SU-DHL-6 (cell line): ENCODE results near the gene HS6ST3.

Source experiments
- H2AFZ ChIP-seq: fragments of 200-600 bp; sonication (generic); 2 replicates; pipeline ENCODE4 v1.6.1; 2014; ENCODE audit warnings: low read depth, mild to moderate bottlenecking, moderate library complexity, mixed read lengths, antibody characterized with exemption, low read length; ENCODE audit not compliant: severe bottlenecking
- H3F3A ChIP-seq: fragments of 200-600 bp; shearing (Covaris generic); 2 replicates; pipeline ENCODE4 v1.6.0; 2016; ENCODE audit warnings: antibody characterized with exemption, mild to moderate bottlenecking; ENCODE audit not compliant: insufficient read depth
- H3K27ac ChIP-seq: fragments of 200-600 bp; sonication (generic); 2 replicates; pipeline ENCODE4 v1.5.1; 2016; ENCODE audit warnings: low read depth, mild to moderate bottlenecking, low read length, moderate library complexity, mixed read lengths
- H3K27me3 ChIP-seq: fragments of 200-600 bp; sonication (generic), shearing (Covaris generic); 2 replicates; pipeline ENCODE4 v1.6.0; 2014; ENCODE audit warnings: mild to moderate bottlenecking, low read length
- H3K36me3 ChIP-seq: fragments of 200-600 bp; sonication (generic); 2 replicates; pipeline ENCODE4 v1.6.1; 2014; ENCODE audit warnings: mild to moderate bottlenecking, low read length, mixed read lengths
- H3K4me2 ChIP-seq: fragments of 300-600, 200-600 bp; shearing (Covaris generic), sonication (generic); 2 replicates; pipeline ENCODE4 v1.6.0; 2014; ENCODE audit warnings: low read length, low read depth, mild to moderate bottlenecking; ENCODE audit not compliant: poor library complexity, severe bottlenecking
- H3K4me3 ChIP-seq: fragments of 200-600 bp; sonication (generic); 2 replicates; pipeline ENCODE4 v1.5.1; 2014; ENCODE audit warnings: antibody characterized with exemption, low read length, mild to moderate bottlenecking, mixed read lengths; ENCODE audit not compliant: insufficient read depth, poor library complexity, severe bottlenecking
- H3K79me2 ChIP-seq: fragments of 200-600 bp; sonication (generic); 2 replicates; pipeline ENCODE4 v1.6.1; 2014; ENCODE audit warnings: mild to moderate bottlenecking, low read length, moderate library complexity; ENCODE audit not compliant: insufficient read depth
- H3K9ac ChIP-seq: fragments of 200-600 bp; sonication (generic); 2 replicates; pipeline ENCODE4 v1.7.0; 2014; ENCODE audit warnings: mild to moderate bottlenecking, low read length
- H3K9me2 ChIP-seq: fragments of 200-600 bp; sonication (generic); replicated peaks from 2 replicates; pipeline ENCODE4 v1.6.1; 2014; ENCODE audit warnings: low read length; ENCODE audit not compliant: insufficient read depth
- H3K9me3 ChIP-seq: fragments of 200-600 bp; sonication (generic); 2 replicates; pipeline ENCODE4 v1.6.1; 2014; ENCODE audit warnings: low read length, mixed read lengths; ENCODE audit not compliant: insufficient read depth
- H4K20me1 ChIP-seq: fragments of 200-600 bp; sonication (generic); 2 replicates; pipeline ENCODE4 v1.6.1; 2014; ENCODE audit warnings: low read depth, mild to moderate bottlenecking, antibody characterized with exemption, low read length, moderate library complexity, mixed read lengths
- CTCF ChIP-seq: fragments of 200-600 bp; sonication (generic); IDR thresholded peaks from one replicate; pipeline ENCODE4 v1.5.1; 2017; ENCODE audit warnings: antibody characterized with exemption, mild to moderate bottlenecking, low read length, moderate library complexity; ENCODE audit not compliant: insufficient read depth, poor library complexity, severe bottlenecking
- EZH2phosphoT487 ChIP-seq: fragments of 200-600 bp; sonication (generic), shearing (Covaris generic); conservative IDR thresholded peaks from 2 replicates; pipeline ENCODE4 v1.6.1; 2018; ENCODE audit warnings: mild to moderate bottlenecking, antibody characterized with exemption, low read length, moderate library complexity, mixed read lengths

HS6ST3 gene

DNA sequence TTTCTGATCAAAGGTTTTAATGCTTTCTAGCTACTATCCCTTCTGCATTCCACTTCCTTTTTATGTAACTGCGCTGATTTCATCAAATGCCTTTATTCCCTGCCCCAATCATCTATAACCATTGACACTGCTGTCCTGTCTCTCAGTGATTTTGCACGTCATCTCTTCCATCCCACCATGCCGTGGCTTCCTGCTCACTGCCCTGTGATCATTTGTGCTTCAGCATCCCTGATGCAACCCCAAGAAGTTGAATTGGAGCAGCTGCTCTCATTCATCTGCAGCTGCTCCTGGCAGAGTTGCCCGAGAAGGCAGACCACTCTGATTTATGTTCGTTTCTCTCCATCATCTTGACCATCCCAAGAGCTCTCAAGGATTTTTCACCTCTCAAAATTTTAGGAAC is 112.4 kb downstream of the HS6ST3 start:
- no peaks in the 10 kb centered on the region for H3K36me3 ChIP-seq
- H3K9me2 ChIP-seq = no peaks in the 10 kb centered on the region
- no peaks in the 10 kb centered on the region for H3K9me3 ChIP-seq
- no peak overlapping the region for H3K4me3 ChIP-seq
- no peaks in the 10 kb centered on the region for H3K79me2 ChIP-seq
- no peak overlapping the region for H3K27ac ChIP-seq
- no peak overlapping the region for H3K4me2 ChIP-seq
- TF ChIP-seq EZH2phosphoT487 (no peak), CTCF (no peak)
- H3K27me3 ChIP-seq = no peaks in the 10 kb centered on the region
- H2AFZ ChIP-seq = no peak overlapping the region
- no peaks in the 10 kb centered on the region for H4K20me1 ChIP-seq
- no peak overlapping the region for H3K9ac ChIP-seq
- no peaks in the 10 kb centered on the region for H3F3A ChIP-seq

DNA sequence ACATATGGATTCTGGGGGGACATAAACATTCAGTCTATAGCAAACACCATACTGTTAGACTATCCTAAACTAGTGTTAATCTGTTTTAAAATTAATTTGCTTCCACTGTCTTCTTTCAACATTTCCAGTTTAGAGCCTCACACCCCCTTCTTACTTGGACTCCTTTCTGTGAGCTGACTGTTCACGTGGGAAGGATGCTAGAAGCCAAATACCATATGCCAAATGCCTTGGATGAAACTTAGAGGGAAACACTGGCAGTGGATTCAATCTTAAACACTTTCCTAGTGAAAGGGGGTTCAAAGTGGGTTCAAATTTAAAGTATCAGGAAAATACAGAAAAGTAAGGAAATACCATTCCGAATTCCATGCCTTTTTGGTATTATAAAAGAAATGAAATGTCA is 113.6 kb downstream of the HS6ST3 start:
- Histone ChIP-seq H3K9me2 (no peaks in the 10 kb centered on the region), H2AFZ (no peak overlapping the region), H3K9me3 (no peaks in the 10 kb centered on the region), H3F3A (no peaks in the 10 kb centered on the region), H3K4me3 (no peak overlapping the region), H3K27ac (no peak overlapping the region), H4K20me1 (no peaks in the 10 kb centered on the region), H3K27me3 (no peaks in the 10 kb centered on the region), H3K4me2 (no peak overlapping the region), H3K36me3 (no peaks in the 10 kb centered on the region), H3K79me2 (no peaks in the 10 kb centered on the region), H3K9ac (no peak overlapping the region)
- TF ChIP-seq CTCF = no peak
- no peak for TF ChIP-seq EZH2phosphoT487

DNA sequence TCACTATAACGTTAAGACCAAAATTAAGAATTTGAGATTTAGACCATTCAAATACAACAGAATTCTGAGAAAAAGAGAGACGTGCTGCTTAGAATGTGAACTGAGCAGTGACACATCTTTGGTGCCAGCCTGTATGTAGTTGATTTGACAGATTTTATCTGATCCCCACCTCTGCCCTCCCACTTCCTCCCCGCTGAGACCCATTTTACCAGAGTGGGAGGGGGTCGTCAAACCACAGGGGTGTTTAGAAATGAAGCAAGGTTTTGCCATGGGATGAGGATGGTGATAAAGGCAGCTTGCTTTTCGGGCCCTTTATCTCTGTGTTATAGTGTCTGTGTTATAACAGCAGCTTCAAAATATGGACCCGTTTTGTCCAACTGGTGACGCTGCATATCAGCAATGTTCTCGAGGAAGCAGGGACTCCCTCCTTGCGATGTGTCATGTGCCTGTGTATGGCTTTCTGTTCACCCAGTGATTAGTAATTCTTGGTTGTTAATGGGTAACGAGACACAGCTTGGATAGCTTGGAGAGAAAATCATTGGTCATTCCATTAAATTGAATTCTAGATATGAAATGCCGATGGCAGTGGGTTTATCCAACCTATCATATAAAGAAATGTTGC is 125.0 kb downstream of the HS6ST3 start:
- H3K9me2 ChIP-seq = no peaks in the 10 kb centered on the region
- TF ChIP-seq CTCF = no peak
- TF ChIP-seq EZH2phosphoT487 = no peak
- no peak overlapping the region for H2AFZ ChIP-seq
- no peaks in the 10 kb centered on the region for H3F3A ChIP-seq
- H3K36me3 ChIP-seq = no peaks in the 10 kb centered on the region
- H3K27ac ChIP-seq = no peak overlapping the region
- no peaks in the 10 kb centered on the region for H3K9me3 ChIP-seq
- H3K27me3 ChIP-seq = no peaks in the 10 kb centered on the region
- no peak overlapping the region for H3K4me3 ChIP-seq
- no peaks in the 10 kb centered on the region for H4K20me1 ChIP-seq
- no peak overlapping the region for H3K9ac ChIP-seq
- no peaks in the 10 kb centered on the region for H3K79me2 ChIP-seq
- H3K4me2 ChIP-seq = no peak overlapping the region

DNA sequence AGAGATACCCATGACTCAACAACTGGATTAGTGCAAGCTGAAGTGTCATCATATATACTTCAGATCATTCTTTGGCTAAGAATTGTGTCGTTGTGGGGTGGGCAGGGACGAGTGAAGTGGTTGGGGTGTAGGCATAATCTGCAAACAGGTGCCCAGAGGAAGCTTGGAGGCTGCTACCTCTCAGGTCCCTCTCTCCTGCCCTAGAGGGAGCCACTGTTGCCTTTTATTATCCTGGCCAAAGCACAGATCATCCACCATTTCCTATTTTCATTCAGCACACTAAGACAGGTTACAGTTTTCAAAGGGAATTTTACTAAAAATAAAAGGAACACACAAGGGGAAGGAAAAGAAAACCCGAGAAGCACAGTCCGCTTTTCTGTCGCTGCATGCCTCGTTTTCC is 126.6 kb downstream of the HS6ST3 start:
- no peak overlapping the region for H3K4me2 ChIP-seq

More for the DNA sequence above, 126.6 kb downstream of the HS6ST3 start:
- Histone ChIP-seq H3K9me2 (no peaks in the 10 kb centered on the region), H3K9me3 (no peaks in the 10 kb centered on the region), H2AFZ (no peak overlapping the region), H3K27me3 (no peaks in the 10 kb centered on the region), H3K9ac (no peak overlapping the region), H3K79me2 (no peaks in the 10 kb centered on the region), H3K4me3 (no peak overlapping the region), H4K20me1 (no peaks in the 10 kb centered on the region), H3K27ac (no peak overlapping the region), H3K36me3 (no peaks in the 10 kb centered on the region), H3F3A (no peaks in the 10 kb centered on the region)
- TF ChIP-seq EZH2phosphoT487 (no peak), CTCF (no peak)
